Activated B cell treated with CpG ODN at 0.5 μM for 24 hours (primary cell): ENCODE measurements around the gene CNGA2. TPM values are rescaled to one million over a fixed set of nuclear protein-coding genes. Genes with fewer than 3 reads are reported as not detected.

Experiments
- ATAC-seq: fragments of 200-7000 bp; cut with Tn5 transposase; one replicate; pipeline ENCODE4 v1.10.0; 2021; ENCODE audit warnings: low read depth, mild to moderate bottlenecking, moderate library complexity
- CTCF ChIA-PET: fragments of 350-600 bp; sonication (Branson Sonifier 250); formaldehyde crosslinking; loops from one replicate; lab custom pipeline; 2021; ENCODE audit warnings: antibody characterized with exemption; lab: Charles Lee
- POLR2A ChIA-PET: fragments of 350-600 bp; sonication (Branson Sonifier 250); formaldehyde crosslinking; loops from one replicate; lab custom pipeline; 2021; ENCODE audit warnings: antibody characterized with exemption; lab: Charles Lee
- DNase-seq: peaks from one replicate; pipeline ENCODE4 v3.0.0; 2022
- H3K27ac Mint-ChIP-seq: one replicate; pipeline ENCODE4 v1.8.0; 2020; ENCODE audit warnings: mixed read lengths
- H3K27me3 Mint-ChIP-seq: one replicate; pipeline ENCODE4 v1.8.0; 2021; ENCODE audit warnings: mixed read lengths
- H3K36me3 Mint-ChIP-seq: one replicate; pipeline ENCODE4 v1.8.0; 2021; ENCODE audit warnings: low read depth, mixed read lengths
- H3K4me1 Mint-ChIP-seq: one replicate; pipeline ENCODE4 v1.8.0; 2021; ENCODE audit warnings: mixed read lengths
- H3K4me3 Mint-ChIP-seq: one replicate; pipeline ENCODE4 v1.8.0; 2020; ENCODE audit warnings: mild to moderate bottlenecking, mixed read lengths
- H3K9me3 Mint-ChIP-seq: one replicate; pipeline ENCODE4 v1.8.0; 2020; ENCODE audit warnings: mixed read lengths
- CTCF ChIP-seq: fragments of 200-600 bp; IDR thresholded peaks from one replicate; pipeline ENCODE4 v1.8.0; 2022; ENCODE audit warnings: antibody characterized with exemption, mild to moderate bottlenecking
- intact Hi-C: fragments of 100-400 bp; cut with micrococcal nuclease; formaldehyde crosslinking; loops from one replicate; pipeline ENCODE4 v1.15.1; 2024
- total RNA-seq: library from RNA; stranded (reverse); gene quantifications from 2 replicates; pipeline ENCODE4 v1.2.3, GENCODE V29; 2022

CNGA2 gene
- total RNA-seq, 1 donor from 2014 or later = not detected

DNA sequence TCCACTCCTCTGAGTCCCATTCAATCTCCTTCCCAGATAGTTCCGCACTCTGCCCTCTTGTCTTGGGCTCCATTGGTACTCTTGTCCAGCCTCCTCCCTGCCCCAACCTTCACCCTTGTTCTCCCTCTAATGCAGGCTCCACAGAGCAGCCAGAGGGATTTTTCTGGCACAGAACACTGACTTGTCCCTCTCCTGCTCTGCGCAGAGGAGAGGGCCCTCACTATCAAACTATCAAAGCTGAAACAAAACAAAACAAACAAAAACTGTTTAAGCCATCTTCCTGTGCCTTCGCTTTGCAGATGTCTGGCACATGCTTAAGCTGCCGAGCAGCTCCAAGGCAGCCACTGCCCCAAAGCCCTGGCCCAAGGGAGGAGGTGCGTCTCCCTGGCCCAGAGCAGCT lies 2.9 kb downstream of the CNGA2 start:
- ChIA-PET CTCF (no interaction called here), POLR2A (no interaction called here)
- intact Hi-C loops = no loop called here
- ATAC-seq (no peak), DNase-seq (no peak)
- peaks cover 4% of the 10 kb centered on the region for H3K27me3 Mint-ChIP-seq
- no peak for TF ChIP-seq CTCF
- H3K9me3 Mint-ChIP-seq = no peaks in the 10 kb centered on the region
- H3K4me1 Mint-ChIP-seq = no peaks in the 10 kb centered on the region
- H3K27ac Mint-ChIP-seq = no peak overlapping the region
- no peaks in the 10 kb centered on the region for H3K36me3 Mint-ChIP-seq
- H3K4me3 Mint-ChIP-seq = no peak overlapping the region

DNA sequence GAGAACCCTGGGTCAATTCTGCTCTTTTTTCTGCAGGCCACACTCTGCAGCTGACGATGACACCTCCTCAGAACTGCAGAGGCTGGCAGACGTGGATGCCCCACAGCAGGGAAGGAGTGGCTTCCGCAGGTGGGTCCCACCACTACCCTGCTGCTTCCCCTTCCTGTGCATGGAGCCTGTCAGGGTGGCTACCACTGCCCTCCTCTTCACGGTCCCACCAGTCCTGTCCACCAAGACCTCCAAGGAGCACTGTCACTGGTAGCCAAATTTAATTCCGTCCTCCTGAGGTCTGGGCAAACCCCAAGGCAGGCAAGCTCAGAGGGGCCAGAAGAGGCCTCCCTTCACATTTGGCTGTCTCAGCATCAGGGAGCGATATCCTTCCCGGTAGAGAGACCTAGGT lies 4.2 kb downstream of the CNGA2 start:
- ATAC-seq (no peak), DNase-seq (no peak)
- Mint-ChIP-seq H3K4me1 (no peaks in the 10 kb centered on the region), H3K4me3 (no peak overlapping the region), H3K9me3 (no peaks in the 10 kb centered on the region), H3K27me3 (peaks cover 4% of the 10 kb centered on the region), H3K36me3 (no peaks in the 10 kb centered on the region), H3K27ac (no peak overlapping the region)
- ChIA-PET CTCF (no interaction called here), POLR2A (no interaction called here)
- no peak for TF ChIP-seq CTCF
- intact Hi-C loops = no loop called here

GRCh38 chrX:151741606-151742005 lies 7.1 kb downstream of the CNGA2 start:
- Mint-ChIP-seq H3K9me3 (no peaks in the 10 kb centered on the region), H3K27me3 (peaks cover 4% of the 10 kb centered on the region), H3K4me1 (no peaks in the 10 kb centered on the region), H3K36me3 (no peaks in the 10 kb centered on the region), H3K4me3 (no peak overlapping the region), H3K27ac (no peak overlapping the region)
- CTCF ChIA-PET = no interaction called here
- no peak for DNase-seq
- POLR2A ChIA-PET = no interaction called here
- no peak for ATAC-seq
- intact Hi-C loops = no loop called here
- no peak for TF ChIP-seq CTCF

GRCh38 chrX:151742311-151742710 lies 7.8 kb downstream of the CNGA2 start:
- TF ChIP-seq CTCF = no peak
- POLR2A ChIA-PET = no interaction called here
- H3K27me3 Mint-ChIP-seq = peaks cover 2% of the 10 kb centered on the region
- no peak for DNase-seq
- CTCF ChIA-PET = no interaction called here
- no peak for ATAC-seq
- no peaks in the 10 kb centered on the region for H3K4me1 Mint-ChIP-seq
- no peaks in the 10 kb centered on the region for H3K9me3 Mint-ChIP-seq
- H3K36me3 Mint-ChIP-seq = no peaks in the 10 kb centered on the region
- no peak overlapping the region for H3K27ac Mint-ChIP-seq
- no peak overlapping the region for H3K4me3 Mint-ChIP-seq
- intact Hi-C loops = no loop called here

DNA sequence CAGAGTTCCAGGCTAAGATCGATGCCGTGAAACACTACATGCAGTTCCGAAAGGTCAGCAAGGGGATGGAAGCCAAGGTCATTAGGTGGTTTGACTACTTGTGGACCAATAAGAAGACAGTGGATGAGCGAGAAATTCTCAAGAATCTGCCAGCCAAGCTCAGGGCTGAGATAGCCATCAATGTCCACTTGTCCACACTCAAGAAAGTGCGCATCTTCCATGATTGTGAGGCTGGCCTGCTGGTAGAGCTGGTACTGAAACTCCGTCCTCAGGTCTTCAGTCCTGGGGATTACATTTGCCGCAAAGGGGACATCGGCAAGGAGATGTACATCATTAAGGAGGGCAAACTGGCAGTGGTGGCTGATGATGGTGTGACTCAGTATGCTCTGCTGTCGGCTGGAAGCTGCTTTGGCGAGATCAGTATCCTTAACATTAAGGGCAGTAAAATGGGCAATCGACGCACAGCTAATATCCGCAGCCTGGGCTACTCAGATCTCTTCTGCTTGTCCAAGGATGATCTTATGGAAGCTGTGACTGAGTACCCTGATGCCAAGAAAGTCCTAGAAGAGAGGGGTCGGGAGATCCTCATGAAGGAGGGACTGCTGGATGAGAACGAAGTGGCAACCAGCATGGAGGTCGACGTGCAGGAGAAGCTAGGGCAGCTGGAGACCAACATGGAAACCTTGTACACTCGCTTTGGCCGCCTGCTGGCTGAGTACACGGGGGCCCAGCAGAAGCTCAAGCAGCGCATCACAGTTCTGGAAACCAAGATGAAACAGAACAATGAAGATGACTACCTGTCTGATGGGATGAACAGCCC lies 9.3 kb downstream of the CNGA2 start:
- POLR2A ChIA-PET = no interaction called here
- no peak for DNase-seq
- Mint-ChIP-seq H3K27me3 (no peaks in the 10 kb centered on the region), H3K36me3 (no peaks in the 10 kb centered on the region), H3K4me1 (no peaks in the 10 kb centered on the region), H3K27ac (no peak overlapping the region), H3K4me3 (no peak overlapping the region), H3K9me3 (no peaks in the 10 kb centered on the region)
- CTCF ChIA-PET = no interaction called here
- no peak for ATAC-seq
- intact Hi-C loops = no loop called here
- TF ChIP-seq CTCF = no peak
